GM23338 (cell line): ENCODE data around the gene CRYAB. TPM values are rescaled to one million over a fixed set of nuclear protein-coding genes. Genes with fewer than 3 reads are reported as not detected.

Experiments
- ATAC-seq: fragments of 200-7000 bp; cut with Tn5 transposase; 3 replicates; pipeline ENCODE4 v1.9.1; 2020
- DNase-seq: peaks from one replicate; pipeline ENCODE4 v3.0.0-alpha.2; 2015; ENCODE audit warnings: low spot score
- H2AFZ ChIP-seq: fragments of 200-600 bp; sonication (generic); 2 replicates; pipeline ENCODE4 v1.8.0; 2016; ENCODE audit warnings: antibody characterized with exemption, mild to moderate bottlenecking, moderate library complexity
- H3F3A ChIP-seq: fragments of 200-600 bp; sonication (generic); replicated peaks from 2 replicates; pipeline ENCODE4 v1.8.0; 2017; ENCODE audit warnings: antibody characterized with exemption, mixed run types, low read depth
- H3K27ac ChIP-seq: fragments of 200-600 bp; sonication (generic); 2 replicates; pipeline ENCODE4 v1.6.1; 2016; ENCODE audit warnings: low read depth
- H3K27me3 ChIP-seq: fragments of 200-600 bp; sonication (generic); 2 replicates; pipeline ENCODE4 v1.8.0; 2016; ENCODE audit warnings: mild to moderate bottlenecking, mixed run types, moderate library complexity; ENCODE audit not compliant: insufficient read depth
- H3K36me3 ChIP-seq: fragments of 200-600 bp; sonication (generic); 2 replicates; pipeline ENCODE4 v1.8.0; 2016; ENCODE audit warnings: mild to moderate bottlenecking; ENCODE audit not compliant: insufficient read depth
- H3K4me1 ChIP-seq: fragments of 200-600 bp; sonication (generic); 2 replicates; pipeline ENCODE4 v1.8.0; 2016; ENCODE audit warnings: mild to moderate bottlenecking, moderate library complexity; ENCODE audit not compliant: insufficient read depth
- H3K4me2 ChIP-seq: fragments of 200-600 bp; sonication (generic); 2 replicates; pipeline ENCODE4 v1.7.1; 2017; ENCODE audit warnings: mixed run types
- H3K4me3 ChIP-seq: fragments of 200-600 bp; sonication (generic); 2 replicates; pipeline ENCODE4 v1.6.1; 2016; ENCODE audit warnings: mixed run types
- H3K79me2 ChIP-seq: fragments of 200-600 bp; sonication (generic); replicated peaks from 2 replicates; pipeline ENCODE4 v1.8.0; 2017; ENCODE audit warnings: mild to moderate bottlenecking; ENCODE audit not compliant: insufficient read depth
- H3K9me2 ChIP-seq: fragments of 200-600 bp; sonication (generic); 2 replicates; pipeline ENCODE4 v1.8.0; 2017; ENCODE audit not compliant: insufficient read depth
- H4K20me1 ChIP-seq: fragments of 200-600 bp; sonication (generic); replicated peaks from 2 replicates; pipeline ENCODE4 v1.8.0; 2017; ENCODE audit warnings: mild to moderate bottlenecking; ENCODE audit not compliant: insufficient read depth
- H3K27ac Mint-ChIP-seq: 2 replicates; pipeline ENCODE4 v1.8.0; 2020; ENCODE audit warnings: inconsistent platforms, mild to moderate bottlenecking, moderate library complexity, mixed read lengths
- H3K27me3 Mint-ChIP-seq: 3 replicates; pipeline ENCODE4 v1.8.0; 2022; ENCODE audit warnings: low read depth, mild to moderate bottlenecking, moderate library complexity, mixed read lengths, inconsistent platforms; ENCODE audit not compliant: insufficient read depth, poor library complexity
- H3K36me3 Mint-ChIP-seq: 3 replicates; pipeline ENCODE4 v1.8.0; 2021; ENCODE audit warnings: low read depth, mild to moderate bottlenecking, inconsistent platforms, moderate library complexity, mixed read lengths
- H3K4me1 Mint-ChIP-seq: 3 replicates; pipeline ENCODE4 v1.8.0; 2020; ENCODE audit warnings: mild to moderate bottlenecking, inconsistent platforms, mixed read lengths
- H3K4me3 Mint-ChIP-seq: 3 replicates; pipeline ENCODE4 v1.8.0; 2021; ENCODE audit warnings: moderate library complexity, mild to moderate bottlenecking, inconsistent platforms, mixed read lengths
- H3K9me3 Mint-ChIP-seq: 3 replicates; pipeline ENCODE4 v1.8.0; 2020; ENCODE audit warnings: moderate library complexity, mild to moderate bottlenecking, inconsistent platforms, mixed read lengths
- CREB1 ChIP-seq: fragments of 250-450 bp; sonication (Bioruptor Pico); IDR thresholded peaks from 2 replicates; pipeline ENCODE4 v1.5.0; 2020; ENCODE audit warnings: low read depth, mild to moderate bottlenecking, moderate library complexity
- EZH2 ChIP-seq: fragments of 200-600 bp; sonication (generic); IDR thresholded peaks from one replicate; pipeline ENCODE4 v1.8.0; 2017; ENCODE audit warnings: antibody characterized with exemption, mild to moderate bottlenecking, low read depth; ENCODE audit not compliant: unreplicated experiment
- EZH2phosphoT487 ChIP-seq: fragments of 200-600 bp; sonication (generic); IDR thresholded peaks from one replicate; pipeline ENCODE4 v1.8.1; 2018; ENCODE audit warnings: antibody characterized with exemption; ENCODE audit not compliant: unreplicated experiment
- JUNB ChIP-seq: IDR thresholded peaks from one replicate; pipeline ENCODE4 v1.6.1; 2016; ENCODE audit warnings: antibody characterized with exemption; ENCODE audit not compliant: unreplicated experiment
- NANOG ChIP-seq: IDR thresholded peaks from 2 replicates; pipeline ENCODE4 v1.6.1; 2016; ENCODE audit warnings: antibody characterized with exemption, borderline replicate concordance
- POLR2AphosphoS5 ChIP-seq: IDR thresholded peaks from 2 replicates; pipeline ENCODE4 v1.6.1; 2016; ENCODE audit warnings: antibody characterized with exemption, low read depth
- STAT1 ChIP-seq: IDR thresholded peaks from one replicate; pipeline ENCODE4 v1.6.1; 2016; ENCODE audit warnings: antibody characterized with exemption; ENCODE audit not compliant: unreplicated experiment
- ZNF114 ChIP-seq: fragments of 250-450 bp; sonication (Bioruptor Pico); IDR thresholded peaks from 2 replicates; pipeline ENCODE4 v1.5.0; 2020; ENCODE audit warnings: mild to moderate bottlenecking, moderate library complexity
- ZNF331 ChIP-seq: fragments of 250-450 bp; sonication (Bioruptor Pico); IDR thresholded peaks from 2 replicates; pipeline ENCODE4 v1.5.0; 2020; ENCODE audit warnings: low read depth, mild to moderate bottlenecking, moderate library complexity
- polyA plus RNA-seq: library from polyadenylated mRNA; unstranded; fragments of >200 nt; fragmentation: Nextera tagmentation; extraction: Ambion mirVana; gene quantifications from 2 replicates; pipeline ENCODE4 v1.2.1, GENCODE V29; 2016
- total RNA-seq: library from RNA; depleted of rRNA; stranded (reverse); fragments of >200 nt; shearing (Covaris generic); gene quantifications from 2 replicates; pipeline ENCODE4 v1.2.3, GENCODE V29; 2014
- TF ChIP-seq, protein P1 (sequence below): fragments of 250-450 bp; sonication (Bioruptor Pico); IDR thresholded peaks from 2 replicates; pipeline ENCODE4 v1.5.0; 2020; ENCODE audit warnings: mild to moderate bottlenecking, moderate library complexity
- TF ChIP-seq, protein P2 (sequence below): IDR thresholded peaks from one replicate; pipeline ENCODE4 v1.6.1; 2018; ENCODE audit warnings: antibody characterized with exemption; ENCODE audit not compliant: unreplicated experiment
- TF ChIP-seq, protein P3 (sequence below), 2 experiments: fragments of 200-600 bp in 1 of 2; sonication (generic) in 1 of 2; conservative IDR thresholded peaks; 2 replicates each; pipeline versions ENCODE4 v1.5.1 to v1.6.1; 2016 to 2017; ENCODE audit warnings: antibody characterized with exemption in 2 of 2, low read depth in 2 of 2, mild to moderate bottlenecking in 2 of 2, moderate library complexity in 1 of 2
- TF ChIP-seq, protein P4 (sequence below): IDR thresholded peaks from 2 replicates; pipeline ENCODE4 v1.6.1; 2016; ENCODE audit warnings: antibody characterized with exemption

Gene CRYAB
- total and polyA plus RNA-seq, 2 experiments from 2014 or later: 6.1 to 9.6 TPM

DNA sequence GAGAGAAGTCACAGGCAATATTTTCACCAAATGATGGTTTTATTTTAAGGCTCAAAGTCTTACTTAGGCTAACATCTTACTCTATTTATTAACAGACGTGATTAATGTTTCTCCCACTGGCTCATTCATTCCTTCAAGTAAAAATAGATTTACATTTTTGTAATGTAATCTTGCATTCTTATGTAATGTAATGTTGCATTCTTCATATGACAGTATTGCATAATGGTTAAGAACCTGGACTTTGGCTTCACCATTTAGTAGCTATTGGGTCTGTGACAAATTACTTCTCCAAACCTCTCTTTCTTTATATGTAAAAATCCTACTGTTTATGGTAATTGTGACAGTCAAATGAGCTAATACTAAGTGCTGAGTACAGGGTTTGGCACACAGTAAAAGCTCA lies 22.3 kb upstream of the CRYAB start:
- no peak overlapping the region for H3K27ac Mint-ChIP-seq
- no peaks in the 10 kb centered on the region for H3K79me2 ChIP-seq
- no peak overlapping the region for H3K4me3 Mint-ChIP-seq

More for the DNA sequence above, 22.3 kb upstream of the CRYAB start:
- TF ChIP-seq ZNF114 (CRISPR knock-in tag) (no peak), JUNB (no peak), NANOG (no peak), CREB1 (CRISPR knock-in tag) (no peak), EZH2 (no peak), POLR2AphosphoS5 (no peak), EZH2phosphoT487 (no peak), STAT1 (no peak), ZNF331 (no peak)
- TF ChIP-seq, protein P1, sequence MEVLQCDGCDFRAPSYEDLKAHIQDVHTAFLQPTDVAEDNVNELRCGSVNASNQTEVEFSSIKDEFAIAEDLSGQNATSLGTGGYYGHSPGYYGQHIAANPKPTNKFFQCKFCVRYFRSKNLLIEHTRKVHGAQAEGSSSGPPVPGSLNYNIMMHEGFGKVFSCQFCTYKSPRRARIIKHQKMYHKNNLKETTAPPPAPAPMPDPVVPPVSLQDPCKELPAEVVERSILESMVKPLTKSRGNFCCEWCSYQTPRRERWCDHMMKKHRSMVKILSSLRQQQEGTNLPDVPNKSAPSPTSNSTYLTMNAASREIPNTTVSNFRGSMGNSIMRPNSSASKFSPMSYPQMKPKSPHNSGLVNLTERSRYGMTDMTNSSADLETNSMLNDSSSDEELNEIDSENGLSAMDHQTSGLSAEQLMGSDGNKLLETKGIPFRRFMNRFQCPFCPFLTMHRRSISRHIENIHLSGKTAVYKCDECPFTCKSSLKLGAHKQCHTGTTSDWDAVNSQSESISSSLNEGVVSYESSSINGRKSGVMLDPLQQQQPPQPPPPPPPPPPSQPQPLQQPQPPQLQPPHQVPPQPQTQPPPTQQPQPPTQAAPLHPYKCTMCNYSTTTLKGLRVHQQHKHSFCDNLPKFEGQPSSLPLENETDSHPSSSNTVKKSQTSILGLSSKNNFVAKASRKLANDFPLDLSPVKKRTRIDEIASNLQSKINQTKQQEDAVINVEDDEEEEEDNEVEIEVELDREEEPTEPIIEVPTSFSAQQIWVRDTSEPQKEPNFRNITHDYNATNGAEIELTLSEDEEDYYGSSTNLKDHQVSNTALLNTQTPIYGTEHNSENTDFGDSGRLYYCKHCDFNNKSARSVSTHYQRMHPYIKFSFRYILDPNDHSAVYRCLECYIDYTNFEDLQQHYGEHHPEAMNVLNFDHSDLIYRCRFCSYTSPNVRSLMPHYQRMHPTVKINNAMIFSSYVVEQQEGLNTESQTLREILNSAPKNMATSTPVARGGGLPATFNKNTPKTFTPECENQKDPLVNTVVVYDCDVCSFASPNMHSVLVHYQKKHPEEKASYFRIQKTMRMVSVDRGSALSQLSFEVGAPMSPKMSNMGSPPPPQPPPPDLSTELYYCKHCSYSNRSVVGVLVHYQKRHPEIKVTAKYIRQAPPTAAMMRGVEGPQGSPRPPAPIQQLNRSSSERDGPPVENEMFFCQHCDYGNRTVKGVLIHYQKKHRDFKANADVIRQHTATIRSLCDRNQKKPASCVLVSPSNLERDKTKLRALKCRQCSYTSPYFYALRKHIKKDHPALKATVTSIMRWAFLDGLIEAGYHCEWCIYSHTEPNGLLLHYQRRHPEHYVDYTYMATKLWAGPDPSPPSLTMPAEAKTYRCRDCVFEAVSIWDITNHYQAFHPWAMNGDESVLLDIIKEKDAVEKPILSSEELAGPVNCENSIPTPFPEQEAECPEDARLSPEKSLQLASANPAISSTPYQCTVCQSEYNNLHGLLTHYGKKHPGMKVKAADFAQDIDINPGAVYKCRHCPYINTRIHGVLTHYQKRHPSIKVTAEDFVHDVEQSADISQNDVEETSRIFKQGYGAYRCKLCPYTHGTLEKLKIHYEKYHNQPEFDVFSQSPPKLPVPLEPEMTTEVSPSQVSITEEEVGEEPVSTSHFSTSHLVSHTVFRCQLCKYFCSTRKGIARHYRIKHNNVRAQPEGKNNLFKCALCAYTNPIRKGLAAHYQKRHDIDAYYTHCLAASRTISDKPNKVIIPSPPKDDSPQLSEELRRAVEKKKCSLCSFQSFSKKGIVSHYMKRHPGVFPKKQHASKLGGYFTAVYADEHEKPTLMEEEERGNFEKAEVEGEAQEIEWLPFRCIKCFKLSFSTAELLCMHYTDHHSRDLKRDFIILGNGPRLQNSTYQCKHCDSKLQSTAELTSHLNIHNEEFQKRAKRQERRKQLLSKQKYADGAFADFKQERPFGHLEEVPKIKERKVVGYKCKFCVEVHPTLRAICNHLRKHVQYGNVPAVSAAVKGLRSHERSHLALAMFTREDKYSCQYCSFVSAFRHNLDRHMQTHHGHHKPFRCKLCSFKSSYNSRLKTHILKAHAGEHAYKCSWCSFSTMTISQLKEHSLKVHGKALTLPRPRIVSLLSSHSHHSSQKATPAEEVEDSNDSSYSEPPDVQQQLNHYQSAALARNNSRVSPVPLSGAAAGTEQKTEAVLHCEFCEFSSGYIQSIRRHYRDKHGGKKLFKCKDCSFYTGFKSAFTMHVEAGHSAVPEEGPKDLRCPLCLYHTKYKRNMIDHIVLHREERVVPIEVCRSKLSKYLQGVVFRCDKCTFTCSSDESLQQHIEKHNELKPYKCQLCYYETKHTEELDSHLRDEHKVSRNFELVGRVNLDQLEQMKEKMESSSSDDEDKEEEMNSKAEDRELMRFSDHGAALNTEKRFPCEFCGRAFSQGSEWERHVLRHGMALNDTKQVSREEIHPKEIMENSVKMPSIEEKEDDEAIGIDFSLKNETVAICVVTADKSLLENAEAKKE (CRISPR knock-in tag): no peak
- TF ChIP-seq, protein P2, sequence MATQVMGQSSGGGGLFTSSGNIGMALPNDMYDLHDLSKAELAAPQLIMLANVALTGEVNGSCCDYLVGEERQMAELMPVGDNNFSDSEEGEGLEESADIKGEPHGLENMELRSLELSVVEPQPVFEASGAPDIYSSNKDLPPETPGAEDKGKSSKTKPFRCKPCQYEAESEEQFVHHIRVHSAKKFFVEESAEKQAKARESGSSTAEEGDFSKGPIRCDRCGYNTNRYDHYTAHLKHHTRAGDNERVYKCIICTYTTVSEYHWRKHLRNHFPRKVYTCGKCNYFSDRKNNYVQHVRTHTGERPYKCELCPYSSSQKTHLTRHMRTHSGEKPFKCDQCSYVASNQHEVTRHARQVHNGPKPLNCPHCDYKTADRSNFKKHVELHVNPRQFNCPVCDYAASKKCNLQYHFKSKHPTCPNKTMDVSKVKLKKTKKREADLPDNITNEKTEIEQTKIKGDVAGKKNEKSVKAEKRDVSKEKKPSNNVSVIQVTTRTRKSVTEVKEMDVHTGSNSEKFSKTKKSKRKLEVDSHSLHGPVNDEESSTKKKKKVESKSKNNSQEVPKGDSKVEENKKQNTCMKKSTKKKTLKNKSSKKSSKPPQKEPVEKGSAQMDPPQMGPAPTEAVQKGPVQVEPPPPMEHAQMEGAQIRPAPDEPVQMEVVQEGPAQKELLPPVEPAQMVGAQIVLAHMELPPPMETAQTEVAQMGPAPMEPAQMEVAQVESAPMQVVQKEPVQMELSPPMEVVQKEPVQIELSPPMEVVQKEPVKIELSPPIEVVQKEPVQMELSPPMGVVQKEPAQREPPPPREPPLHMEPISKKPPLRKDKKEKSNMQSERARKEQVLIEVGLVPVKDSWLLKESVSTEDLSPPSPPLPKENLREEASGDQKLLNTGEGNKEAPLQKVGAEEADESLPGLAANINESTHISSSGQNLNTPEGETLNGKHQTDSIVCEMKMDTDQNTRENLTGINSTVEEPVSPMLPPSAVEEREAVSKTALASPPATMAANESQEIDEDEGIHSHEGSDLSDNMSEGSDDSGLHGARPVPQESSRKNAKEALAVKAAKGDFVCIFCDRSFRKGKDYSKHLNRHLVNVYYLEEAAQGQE: no peak
- TF ChIP-seq, protein P3, sequence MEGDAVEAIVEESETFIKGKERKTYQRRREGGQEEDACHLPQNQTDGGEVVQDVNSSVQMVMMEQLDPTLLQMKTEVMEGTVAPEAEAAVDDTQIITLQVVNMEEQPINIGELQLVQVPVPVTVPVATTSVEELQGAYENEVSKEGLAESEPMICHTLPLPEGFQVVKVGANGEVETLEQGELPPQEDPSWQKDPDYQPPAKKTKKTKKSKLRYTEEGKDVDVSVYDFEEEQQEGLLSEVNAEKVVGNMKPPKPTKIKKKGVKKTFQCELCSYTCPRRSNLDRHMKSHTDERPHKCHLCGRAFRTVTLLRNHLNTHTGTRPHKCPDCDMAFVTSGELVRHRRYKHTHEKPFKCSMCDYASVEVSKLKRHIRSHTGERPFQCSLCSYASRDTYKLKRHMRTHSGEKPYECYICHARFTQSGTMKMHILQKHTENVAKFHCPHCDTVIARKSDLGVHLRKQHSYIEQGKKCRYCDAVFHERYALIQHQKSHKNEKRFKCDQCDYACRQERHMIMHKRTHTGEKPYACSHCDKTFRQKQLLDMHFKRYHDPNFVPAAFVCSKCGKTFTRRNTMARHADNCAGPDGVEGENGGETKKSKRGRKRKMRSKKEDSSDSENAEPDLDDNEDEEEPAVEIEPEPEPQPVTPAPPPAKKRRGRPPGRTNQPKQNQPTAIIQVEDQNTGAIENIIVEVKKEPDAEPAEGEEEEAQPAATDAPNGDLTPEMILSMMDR (conservative IDR thresholded peaks at IDR 0.05; ENCODE audit: low read depth in 2 of 2): no peak
- TF ChIP-seq, protein P4, sequence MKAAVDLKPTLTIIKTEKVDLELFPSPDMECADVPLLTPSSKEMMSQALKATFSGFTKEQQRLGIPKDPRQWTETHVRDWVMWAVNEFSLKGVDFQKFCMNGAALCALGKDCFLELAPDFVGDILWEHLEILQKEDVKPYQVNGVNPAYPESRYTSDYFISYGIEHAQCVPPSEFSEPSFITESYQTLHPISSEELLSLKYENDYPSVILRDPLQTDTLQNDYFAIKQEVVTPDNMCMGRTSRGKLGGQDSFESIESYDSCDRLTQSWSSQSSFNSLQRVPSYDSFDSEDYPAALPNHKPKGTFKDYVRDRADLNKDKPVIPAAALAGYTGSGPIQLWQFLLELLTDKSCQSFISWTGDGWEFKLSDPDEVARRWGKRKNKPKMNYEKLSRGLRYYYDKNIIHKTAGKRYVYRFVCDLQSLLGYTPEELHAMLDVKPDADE: no peak
- Mint-ChIP-seq H3K36me3 (no peaks in the 10 kb centered on the region; the same call in 2 of the 3 replicates), H3K9me3 (no peaks in the 10 kb centered on the region; the same call in 2 of the 3 replicates), H3K27me3 (peaks cover 11% of the 10 kb centered on the region), H3K4me1 (peaks cover 36% of the 10 kb centered on the region)
- peaks cover 31% of the 10 kb centered on the region for H3K4me1 ChIP-seq
- no peak overlapping the region for H2AFZ ChIP-seq
- H3F3A ChIP-seq: peaks cover 14% of the 10 kb centered on the region; the same call in 1 of the 2 replicates
- no peak overlapping the region for H3K4me2 ChIP-seq
- no peaks in the 10 kb centered on the region for H3K36me3 ChIP-seq
- no peak overlapping the region for H3K4me3 ChIP-seq
- H3K27me3 ChIP-seq: no peaks in the 10 kb centered on the region
- no peak for ATAC-seq
- H4K20me1 ChIP-seq: no peaks in the 10 kb centered on the region
- no peak for DNase-seq
- no peak overlapping the region for H3K27ac ChIP-seq
- H3K9me2 ChIP-seq: no peaks in the 10 kb centered on the region
